SK-N-SH treated with all-trans-retinoic acid at 6 μM for 48 hours (cell line): Measurements from ENCODE around the gene IFNGR1.

Source experiments
- ARNTL ChIP-seq: fragments of 450-650 bp; formaldehyde crosslinking; IDR thresholded peaks from 2 replicates; pipeline ENCODE4 v1.5.0; 2020; ENCODE audit warnings: low read depth, mild to moderate bottlenecking, moderate library complexity, borderline replicate concordance
- CREB5 ChIP-seq: fragments of 250-450 bp; sonication (Bioruptor Pico); IDR thresholded peaks from 2 replicates; pipeline ENCODE4 v1.5.1; 2020; ENCODE audit warnings: low read depth, mild to moderate bottlenecking, moderate library complexity
- POU6F1 ChIP-seq: fragments of 250-450 bp; sonication (Bioruptor Pico); IDR thresholded peaks from 2 replicates; pipeline ENCODE4 v1.8.0; 2021; ENCODE audit warnings: low read depth, mild to moderate bottlenecking, moderate library complexity, borderline replicate concordance
- RARB ChIP-seq: fragments of 250-450 bp; sonication (Bioruptor Pico); IDR thresholded peaks from 2 replicates; pipeline ENCODE4 v1.8.0; 2021; ENCODE audit warnings: mild to moderate bottlenecking, moderate library complexity
- ZFP3 ChIP-seq: fragments of 250-450 bp; sonication (Bioruptor Pico); IDR thresholded peaks from 2 replicates; pipeline ENCODE4 v1.5.0; 2020; ENCODE audit warnings: mild to moderate bottlenecking, moderate library complexity

GRCh38 chr6:137233911-137234863 lies 15.0 kb upstream of the IFNGR1 start:
- TF ChIP-seq ARNTL (CRISPR knock-in tag) (no peak), CREB5 (CRISPR knock-in tag) (no peak), POU6F1 (CRISPR knock-in tag) (no peak), RARB (no peak), ZFP3 (CRISPR knock-in tag) (no peak)
